Gastroesophageal sphincter (tissue), 4 donors: ENCODE measurements around the gene MINDY4. TPM values are rescaled to one million over a fixed set of nuclear protein-coding genes. Genes with fewer than 3 reads are reported as not detected.

Source experiments
- ATAC-seq: fragments of 150-250 bp; one replicate; pipeline ENCODE4 v1.9.1; 2016; ENCODE audit warnings: mild to moderate bottlenecking, moderate library complexity
- H3K27ac ChIP-seq, 4 donors: fragments of 200-600 bp; sonication (generic) in 3 of 4; 1 replicate in 3 of 4; 2 replicates in 1 of 4; pipeline ENCODE4 v1.5.1; 2016 to 2019
- H3K27me3 ChIP-seq: fragments of 200-600 bp; sonication (generic); one replicate; pipeline ENCODE4 v1.5.1; 2019
- H3K36me3 ChIP-seq, 2 donors: fragments of 200-600 bp; sonication (generic); one replicate each; pipeline ENCODE4 v1.5.1; 2019; ENCODE audit warnings: control low read depth in 1 of 2
- H3K4me1 ChIP-seq, 3 donors: fragments of 200-600 bp; sonication (generic); 1 replicate in 2 of 3; 2 replicates in 1 of 3; pipeline ENCODE4 v1.5.1; 2016 to 2019; ENCODE audit warnings: control low read depth in 2 of 3
- H3K4me3 ChIP-seq, 2 donors: fragments of 200-600 bp; sonication (generic); one replicate each; pipeline ENCODE4 v1.5.1; 2019; ENCODE audit warnings: mild to moderate bottlenecking in 1 of 2, moderate library complexity in 1 of 2
- H3K9me3 ChIP-seq, 3 donors: fragments of 200-600 bp; sonication (generic); one replicate each; pipeline ENCODE4 v1.5.1; 2017 to 2019; ENCODE audit warnings: control low read depth in 2 of 3
- CTCF ChIP-seq, 4 experiments: fragments of 200-600 bp in 2 of 4; fragments of 450-650 bp in 2 of 4; sonication (generic) in 1 of 4; IDR thresholded peaks; one replicate each; pipeline ENCODE4 v1.5.1; 2017 to 2019; ENCODE audit warnings: antibody characterized with exemption in 4 of 4, mild to moderate bottlenecking in 2 of 4, moderate library complexity in 2 of 4
- EP300 ChIP-seq: sonication (generic); formaldehyde crosslinking; IDR thresholded peaks from one replicate; pipeline ENCODE4 v1.6.1; 2017; ENCODE audit warnings: antibody characterized with exemption, mild to moderate bottlenecking
- POLR2A ChIP-seq, 2 donors: fragments of 450-650 bp; IDR thresholded peaks; one replicate each; pipeline ENCODE4 v1.6.1; 2017; ENCODE audit warnings: antibody characterized with exemption in 2 of 2, mild to moderate bottlenecking in 2 of 2, moderate library complexity in 1 of 2
- POLR2AphosphoS5 ChIP-seq: sonication (generic); formaldehyde crosslinking; IDR thresholded peaks from one replicate; pipeline ENCODE4 v1.6.1; 2017; ENCODE audit warnings: antibody characterized with exemption
- WGBS, 2 donors: methylation state at CpG; one replicate each; pipeline ENCODE4 v1.1.5; 2018; ENCODE audit warnings: low coverage in 1 of 2; 5-methylcytosine and 5-hydroxymethylcytosine counted together
- total RNA-seq, 4 donors: library from RNA; depleted of rRNA; stranded (reverse); fragments of >200 nt; gene quantifications; one replicate each; pipeline ENCODE4 v1.1.0, GENCODE V29; 2016

Gene MINDY4
- total RNA-seq, 4 donors from 2014 or later = 5.6 to 31.8 (median 20.4) TPM

GRCh38 chr7:30884881-30885280, 113.7 kb downstream of the MINDY4 start:
- Histone ChIP-seq H3K9me3 (no peaks in the 10 kb centered on the region), H3K27me3 (no peaks in the 10 kb centered on the region), H3K4me1 (peaks cover 0 to 65% (median 31%) of the 10 kb centered on the region in 3 donors), H3K4me3 (no peak overlapping the region), H3K36me3 (peaks cover 0 to 35% of the 10 kb centered on the region in 2 donors), H3K27ac (peak overlapping the region in 1 of 4 donors; percentile 14)
- no peak for TF ChIP-seq EP300
- TF ChIP-seq POLR2AphosphoS5 = no peak
- TF ChIP-seq POLR2A (IDR thresholded peaks at IDR 0.05) = no peak
- TF ChIP-seq CTCF (IDR thresholded peaks at IDR 0.05) = no peak
- no peak for ATAC-seq

- TF ChIP-seq CTCF (IDR thresholded peaks at IDR 0.05) (no peak), POLR2A (IDR thresholded peaks at IDR 0.05) (no peak), POLR2AphosphoS5 (no peak), EP300 (no peak)
- peak overlapping the region in 3 of 4 donors; percentile 69 to 77 (median 74) for H3K27ac ChIP-seq
- H3K4me3 ChIP-seq = no peak overlapping the region
- ATAC-seq = peak; percentile 13
- H3K9me3 ChIP-seq = no peaks in the 10 kb centered on the region
- 17% methylated on average over 2 of the region's 7 CpGs; no CpG with 5 or more reads in 1 of the 2 donors for WGBS, 2 donors
- H3K36me3 ChIP-seq = peaks cover 0 to 40% of the 10 kb centered on the region in 2 donors
- H3K27me3 ChIP-seq = no peaks in the 10 kb centered on the region
- H3K4me1 ChIP-seq = peaks cover 0 to 50% (median 31%) of the 10 kb centered on the region in 3 donors
Observed at GRCh38 chr7:30886608-30887011, 115.4 kb downstream of the MINDY4 start.

GRCh38 chr7:30887464-30887872, 116.3 kb downstream of the MINDY4 start:
- no peaks in the 10 kb centered on the region for H3K9me3 ChIP-seq
- H3K4me1 ChIP-seq = peaks cover 0 to 53% (median 31%) of the 10 kb centered on the region in 3 donors
- H3K27me3 ChIP-seq = no peaks in the 10 kb centered on the region
- peak overlapping the region; percentile 3 to 77 (median 72) for H3K27ac ChIP-seq
- TF ChIP-seq EP300 (no peak), POLR2AphosphoS5 (no peak), CTCF (IDR thresholded peaks at IDR 0.05) (no peak), POLR2A (IDR thresholded peaks at IDR 0.05) (no peak)
- 70% methylated on average over 2 of the region's 10 CpGs; no CpG with 5 or more reads in 1 of the 2 donors for WGBS, 2 donors
- ATAC-seq = no peak
- no peak overlapping the region for H3K4me3 ChIP-seq
- H3K36me3 ChIP-seq = peaks cover 0 to 41% of the 10 kb centered on the region in 2 donors

GRCh38 chr7:30888747-30889146, 117.5 kb downstream of the MINDY4 start:
- Histone ChIP-seq H3K36me3 (peaks cover 0 to 30% of the 10 kb centered on the region in 2 donors), H3K27me3 (no peaks in the 10 kb centered on the region), H3K4me3 (no peak overlapping the region), H3K9me3 (no peaks in the 10 kb centered on the region), H3K4me1 (peaks cover 0 to 66% (median 41%) of the 10 kb centered on the region in 3 donors), H3K27ac (peak overlapping the region in 3 of 4 donors; percentile 69 to 77 (median 74))
- WGBS, 2 donors = 20 to 25% methylated on average over 2 of the region's 3 CpGs
- TF ChIP-seq POLR2A (IDR thresholded peaks at IDR 0.05) = no peak
- TF ChIP-seq POLR2AphosphoS5 = peak; percentile 63
- peak in 2 of 4 experiments; percentile 8 to 13 for TF ChIP-seq CTCF (IDR thresholded peaks at IDR 0.05)
- ATAC-seq = peak; percentile 75

GRCh38 chr7:30890226-30890625, 119.0 kb downstream of the MINDY4 start:
- H3K4me3 ChIP-seq = no peak overlapping the region
- no peaks in the 10 kb centered on the region for H3K9me3 ChIP-seq
- H3K27ac ChIP-seq = no peak overlapping the region
- no peaks in the 10 kb centered on the region for H3K27me3 ChIP-seq
- H3K36me3 ChIP-seq = peaks cover 0 to 16% of the 10 kb centered on the region in 2 donors
- TF ChIP-seq POLR2A (IDR thresholded peaks at IDR 0.05) (no peak), CTCF (IDR thresholded peaks at IDR 0.05) (no peak)
- H3K4me1 ChIP-seq = peaks cover 0 to 77% (median 53%) of the 10 kb centered on the region in 3 donors
- WGBS, 2 donors = 88 to 91% methylated on average over 3 to 7 of the region's 7 CpGs
- ATAC-seq = no peak
